ENCODE measurements around the gene DDIT4.
"Not testable (repeated sequence)": the region's sequence is repeated elsewhere in the genome, so short reads cannot be mapped to it uniquely, and the experiment has no call there.

Gene DDIT4

DNA sequence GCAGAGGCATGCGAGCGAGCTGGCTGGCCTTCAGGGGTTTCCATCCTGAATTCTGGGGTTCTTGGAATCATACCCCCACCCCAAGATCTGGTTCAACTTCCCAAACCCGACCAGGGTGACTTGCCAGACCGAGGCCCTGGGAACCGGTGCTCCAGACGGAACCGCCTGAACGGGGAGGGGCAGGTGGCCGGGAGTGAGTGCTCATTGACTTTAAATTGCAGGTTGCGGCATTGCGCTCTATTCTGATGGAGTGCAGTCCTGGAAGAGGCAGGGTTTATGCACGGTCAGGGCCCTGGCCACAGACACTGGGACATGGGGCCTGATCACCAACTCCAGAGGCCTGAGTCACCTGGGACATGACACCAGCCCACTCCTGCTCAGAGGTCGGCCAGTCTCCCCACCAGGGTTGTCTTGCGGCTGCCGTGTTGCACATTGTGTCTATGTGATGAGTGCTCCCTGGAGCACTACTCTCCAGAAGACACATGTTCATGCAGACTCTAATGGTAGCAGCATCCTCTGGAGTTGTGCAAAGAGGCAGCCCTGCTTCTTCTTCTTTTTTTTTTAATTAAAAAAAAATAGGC is 5.8 kb upstream of the DDIT4 start:
- DNase-seq (ENCODE audit: low spot score): no peak

DNA sequence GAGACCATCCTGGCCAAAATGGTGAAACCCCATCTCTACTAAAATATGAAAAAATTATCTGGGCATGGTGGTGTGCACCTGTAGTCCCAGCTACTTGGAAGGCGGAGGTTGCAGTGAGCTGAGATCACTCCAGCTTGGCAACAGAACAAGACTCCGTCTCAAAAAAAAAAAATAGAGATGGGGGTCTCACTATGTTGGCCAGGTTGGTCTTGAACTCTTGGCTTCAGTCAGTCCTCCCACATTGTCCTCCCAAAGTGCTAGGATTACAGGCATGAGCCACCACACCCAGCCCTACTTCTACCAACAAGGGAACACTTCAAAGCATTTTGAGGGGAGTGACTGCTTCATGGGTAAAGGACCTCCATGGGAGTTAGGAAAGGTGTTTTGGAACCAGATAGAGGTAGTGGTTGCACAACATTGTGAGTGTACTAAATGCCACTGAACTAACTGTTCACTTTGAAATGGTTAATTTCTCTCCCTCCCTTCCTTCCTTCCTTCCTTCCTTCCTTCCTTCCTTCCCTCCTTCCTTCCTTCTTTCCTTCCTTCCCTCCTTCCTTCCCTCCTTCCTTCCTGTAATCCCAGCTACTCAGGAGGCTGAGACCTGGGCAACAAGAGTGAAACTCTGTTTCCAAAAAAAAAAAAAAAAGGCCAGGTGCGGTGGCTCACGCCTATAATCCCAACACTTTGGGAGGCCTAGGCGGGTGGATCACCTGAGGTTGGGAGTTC is 5.1 kb upstream of the DDIT4 start:
- DNase-seq (ENCODE audit: low spot score): not testable (repeated sequence)

DNA sequence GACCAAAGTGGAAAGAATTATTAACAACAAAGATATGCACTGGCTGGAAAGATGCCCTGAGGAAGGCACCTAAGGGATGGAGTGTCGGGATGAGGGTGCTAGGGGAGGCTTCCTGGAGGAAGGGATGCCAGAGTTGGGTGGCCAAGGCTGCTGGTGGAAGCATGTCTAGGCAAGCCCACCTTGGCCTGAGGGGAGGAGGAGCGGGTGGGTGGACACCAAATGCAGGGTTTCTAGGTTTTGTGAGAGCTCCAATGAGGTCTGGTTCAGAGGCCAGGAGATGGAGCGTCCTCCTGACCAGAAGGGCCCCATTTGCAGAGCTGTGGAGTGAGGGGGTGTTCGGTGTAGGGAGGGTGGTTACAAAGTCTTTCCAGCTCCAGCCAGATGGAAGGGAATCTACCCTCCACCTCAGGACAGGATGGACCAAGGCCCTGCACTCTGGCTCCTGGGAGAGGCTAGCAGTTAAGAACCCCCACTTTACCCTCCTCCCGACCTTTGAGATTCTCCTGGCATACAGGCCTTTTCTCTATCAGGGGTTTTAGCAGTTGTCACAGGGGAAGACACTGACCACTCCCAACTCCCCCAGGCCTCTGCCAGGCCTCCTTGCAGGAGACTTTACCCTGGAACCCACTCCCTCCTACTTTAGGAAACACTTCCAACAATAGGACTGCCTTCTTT is 3.0 kb upstream of the DDIT4 start:
- no peak for DNase-seq (ENCODE audit: low spot score)

DNA sequence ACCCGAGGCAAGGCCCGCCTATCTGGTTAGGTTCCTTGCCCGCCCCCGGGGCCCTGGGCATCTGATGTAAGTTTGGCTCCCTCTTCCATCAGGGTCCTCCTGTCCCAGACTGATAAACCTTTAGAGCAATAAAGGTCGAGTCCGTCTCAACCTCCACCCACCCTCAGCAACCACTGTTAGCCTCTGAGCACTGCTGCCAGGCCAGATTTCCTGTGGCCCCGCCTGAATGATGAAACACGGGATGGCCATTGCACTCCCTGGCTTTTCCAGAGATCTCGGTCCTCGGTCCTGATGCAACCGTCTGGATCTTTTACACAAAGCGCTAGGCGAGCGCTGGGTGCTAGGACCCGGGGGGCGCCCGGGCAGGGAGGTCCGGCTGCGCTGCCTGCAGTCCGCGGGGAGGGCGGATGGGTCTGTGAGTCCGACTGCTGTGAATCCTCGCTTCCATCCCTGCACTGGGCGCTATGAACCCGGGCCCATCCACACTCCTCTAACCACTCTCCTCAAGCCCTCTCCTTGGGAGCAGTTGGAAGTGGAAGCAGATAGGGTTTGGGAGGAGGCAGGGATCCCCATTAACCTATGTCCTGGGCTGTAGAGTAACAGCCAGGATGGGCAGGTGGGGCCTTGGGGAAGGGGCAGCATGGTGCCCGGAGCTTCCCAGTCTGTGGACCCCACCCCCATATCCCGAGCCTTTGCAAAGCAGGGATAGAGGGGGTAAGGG is 875 bp upstream of the DDIT4 start:
- DNase-seq (ENCODE audit: low spot score): peak; percentile 95

DNA sequence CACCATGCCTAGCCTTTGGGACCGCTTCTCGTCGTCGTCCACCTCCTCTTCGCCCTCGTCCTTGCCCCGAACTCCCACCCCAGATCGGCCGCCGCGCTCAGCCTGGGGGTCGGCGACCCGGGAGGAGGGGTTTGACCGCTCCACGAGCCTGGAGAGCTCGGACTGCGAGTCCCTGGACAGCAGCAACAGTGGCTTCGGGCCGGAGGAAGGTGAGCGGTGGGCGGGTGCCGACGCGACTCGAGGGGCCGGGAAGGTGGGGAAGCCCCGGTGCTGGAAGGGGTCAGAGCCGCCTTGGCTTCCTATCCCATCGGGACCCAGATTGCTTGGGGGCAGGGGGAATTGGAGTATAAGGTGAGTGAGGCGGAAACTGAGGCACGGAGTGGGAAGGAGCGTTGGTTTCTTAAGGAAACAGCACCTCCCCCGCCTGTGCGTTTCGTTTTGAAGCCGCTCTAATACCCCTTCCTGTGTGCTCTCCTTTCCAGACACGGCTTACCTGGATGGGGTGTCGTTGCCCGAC is 547 bp downstream of the DDIT4 start:
- no peak for DNase-seq (ENCODE audit: low spot score)

DNA sequence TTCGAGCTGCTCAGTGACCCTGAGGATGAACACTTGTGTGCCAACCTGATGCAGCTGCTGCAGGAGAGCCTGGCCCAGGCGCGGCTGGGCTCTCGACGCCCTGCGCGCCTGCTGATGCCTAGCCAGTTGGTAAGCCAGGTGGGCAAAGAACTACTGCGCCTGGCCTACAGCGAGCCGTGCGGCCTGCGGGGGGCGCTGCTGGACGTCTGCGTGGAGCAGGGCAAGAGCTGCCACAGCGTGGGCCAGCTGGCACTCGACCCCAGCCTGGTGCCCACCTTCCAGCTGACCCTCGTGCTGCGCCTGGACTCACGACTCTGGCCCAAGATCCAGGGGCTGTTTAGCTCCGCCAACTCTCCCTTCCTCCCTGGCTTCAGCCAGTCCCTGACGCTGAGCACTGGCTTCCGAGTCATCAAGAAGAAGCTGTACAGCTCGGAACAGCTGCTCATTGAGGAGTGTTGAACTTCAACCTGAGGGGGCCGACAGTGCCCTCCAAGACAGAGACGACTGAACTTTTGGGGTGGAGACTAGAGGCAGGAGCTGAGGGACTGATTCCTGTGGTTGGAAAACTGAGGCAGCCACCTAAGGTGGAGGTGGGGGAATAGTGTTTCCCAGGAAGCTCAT is 1.1 kb downstream of the DDIT4 start:
- DNase-seq (ENCODE audit: low spot score): peak; percentile 79

DNA sequence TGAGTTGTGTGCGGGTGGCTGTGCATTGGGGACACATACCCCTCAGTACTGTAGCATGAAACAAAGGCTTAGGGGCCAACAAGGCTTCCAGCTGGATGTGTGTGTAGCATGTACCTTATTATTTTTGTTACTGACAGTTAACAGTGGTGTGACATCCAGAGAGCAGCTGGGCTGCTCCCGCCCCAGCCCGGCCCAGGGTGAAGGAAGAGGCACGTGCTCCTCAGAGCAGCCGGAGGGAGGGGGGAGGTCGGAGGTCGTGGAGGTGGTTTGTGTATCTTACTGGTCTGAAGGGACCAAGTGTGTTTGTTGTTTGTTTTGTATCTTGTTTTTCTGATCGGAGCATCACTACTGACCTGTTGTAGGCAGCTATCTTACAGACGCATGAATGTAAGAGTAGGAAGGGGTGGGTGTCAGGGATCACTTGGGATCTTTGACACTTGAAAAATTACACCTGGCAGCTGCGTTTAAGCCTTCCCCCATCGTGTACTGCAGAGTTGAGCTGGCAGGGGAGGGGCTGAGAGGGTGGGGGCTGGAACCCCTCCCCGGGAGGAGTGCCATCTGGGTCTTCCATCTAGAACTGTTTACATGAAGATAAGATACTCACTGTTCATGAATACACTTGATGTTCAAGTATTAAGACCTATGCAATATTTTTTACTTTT is 1.8 kb downstream of the DDIT4 start:
- DNase-seq (ENCODE audit: low spot score): no peak

DNA sequence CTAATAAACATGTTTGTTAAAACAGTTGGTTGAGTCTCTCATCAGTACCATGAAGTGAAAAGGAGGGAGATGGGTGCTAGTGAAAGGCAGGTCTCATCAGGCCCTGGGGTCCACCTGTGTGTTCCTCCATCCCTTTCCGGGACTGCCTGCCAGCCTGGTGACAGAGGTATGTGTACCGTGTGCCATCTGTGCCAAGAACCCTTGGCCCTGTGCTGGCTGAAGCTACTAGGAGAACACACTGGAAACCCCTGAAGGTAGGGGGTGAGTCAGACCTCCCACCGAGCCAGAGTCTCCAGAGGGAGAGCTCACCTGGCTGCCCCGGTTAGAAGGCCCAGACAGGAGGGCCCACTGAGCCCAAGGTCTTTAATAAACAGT is 2.3 kb downstream of the DDIT4 start:
- no peak for DNase-seq (ENCODE audit: low spot score)

DNA sequence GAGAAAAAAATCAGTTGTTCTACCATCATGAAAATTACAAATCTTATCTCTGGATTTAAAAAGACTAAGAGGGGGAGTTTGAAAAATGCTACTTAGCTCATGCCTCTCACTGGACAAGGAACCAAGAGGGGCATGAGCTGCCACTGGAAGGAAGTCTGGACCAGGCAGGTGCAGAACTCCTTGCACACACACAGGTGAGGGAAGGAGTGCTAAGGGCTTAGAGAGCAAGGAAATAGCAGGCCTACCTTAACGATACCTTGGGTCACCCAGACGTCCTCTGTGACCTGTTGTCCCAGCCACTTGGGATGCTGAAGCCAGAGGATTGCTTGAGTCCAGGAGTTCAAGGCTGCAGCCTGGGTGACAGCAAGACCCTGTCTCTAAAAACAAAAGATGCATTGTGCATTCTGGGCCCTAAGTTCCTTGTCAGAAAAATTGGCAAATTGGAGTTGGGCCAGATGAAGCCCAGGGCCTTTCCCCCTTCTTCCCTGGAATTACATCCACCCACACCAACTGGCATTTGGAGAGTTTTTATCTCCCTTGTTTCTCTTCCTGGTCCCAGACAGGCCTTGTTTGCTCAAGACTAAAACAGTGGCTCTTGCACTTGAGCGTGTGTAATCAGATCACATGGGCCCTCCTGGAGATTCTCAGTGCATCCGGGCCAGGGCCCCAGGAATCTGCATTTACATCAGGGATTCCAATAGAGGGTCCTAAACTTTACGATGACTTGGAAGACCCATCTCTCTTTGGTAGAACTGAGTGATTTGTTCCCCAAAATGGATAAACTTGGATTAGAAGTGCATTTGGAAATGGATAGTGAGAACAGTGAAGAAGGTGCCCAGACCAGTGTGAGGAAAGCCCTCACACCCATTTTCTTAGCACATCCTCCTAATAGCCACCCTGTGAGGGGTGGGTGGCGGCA is 3.0 kb downstream of the DDIT4 start:
- DNase-seq (ENCODE audit: low spot score): no peak

DNA sequence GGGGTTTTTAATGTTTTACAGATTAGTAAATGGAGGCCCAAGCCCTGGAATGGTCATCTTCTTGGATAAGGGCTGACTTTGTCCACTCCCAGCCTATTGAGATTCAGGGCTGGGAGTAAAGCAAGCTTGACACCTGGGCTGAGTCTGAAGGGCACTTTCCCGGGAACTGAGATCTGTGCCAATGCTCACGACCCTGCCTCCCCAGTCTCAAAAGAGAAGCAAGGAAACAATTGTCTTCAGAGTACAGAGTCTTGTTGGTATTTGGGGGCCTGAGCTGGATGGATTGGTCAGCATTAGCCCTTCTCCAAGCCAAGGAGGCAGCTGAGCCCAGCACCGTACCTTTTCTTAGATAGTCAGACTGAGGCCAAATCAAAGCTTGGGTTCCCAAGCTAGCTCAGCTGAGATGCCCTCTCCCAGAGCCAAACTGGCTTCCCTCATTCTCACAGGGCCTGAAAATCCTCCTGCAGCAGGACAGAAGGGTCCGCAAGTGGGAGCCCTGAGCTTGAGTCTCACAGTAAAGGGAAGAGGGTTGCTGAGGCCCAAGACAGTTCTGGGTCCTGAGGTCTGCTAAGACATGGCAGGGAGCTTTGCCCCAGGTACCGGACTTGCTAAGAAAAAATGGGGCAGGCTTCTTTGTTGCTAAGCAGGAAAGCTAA is 3.7 kb downstream of the DDIT4 start:
- DNase-seq (ENCODE audit: low spot score): no peak

DNA sequence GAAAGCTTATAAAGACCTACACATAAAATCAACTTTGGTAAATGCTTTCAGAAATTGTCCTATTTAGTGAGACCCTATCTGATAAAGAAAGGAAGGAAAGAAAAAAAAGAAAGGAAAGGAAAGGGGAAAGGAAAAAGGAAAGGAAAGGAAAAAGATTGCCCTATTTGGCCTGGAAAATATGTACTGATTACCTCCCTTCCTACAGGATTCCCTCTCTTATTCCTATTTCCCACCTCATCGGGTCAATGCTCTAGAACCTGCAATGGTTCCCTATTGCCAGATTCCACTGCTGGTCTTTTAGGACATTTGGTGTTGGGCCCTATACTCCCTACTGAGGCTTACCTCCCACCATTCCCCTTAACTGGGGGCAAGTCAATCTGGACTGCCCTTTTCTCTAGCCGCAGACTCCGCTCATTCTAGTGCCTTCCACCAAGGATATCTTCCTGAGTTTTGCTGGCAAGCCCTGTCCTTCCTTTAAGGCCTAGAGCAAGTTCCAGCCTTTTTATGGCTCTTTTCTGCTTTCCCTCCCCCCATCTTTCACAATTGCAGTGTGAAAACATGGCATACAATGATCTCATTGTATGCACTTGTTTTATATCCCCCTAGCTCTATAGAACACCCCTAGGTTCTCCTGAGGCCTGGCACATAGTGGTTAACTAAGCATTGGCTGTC is 4.4 kb downstream of the DDIT4 start:
- no peak for DNase-seq (ENCODE audit: low spot score)

DNA sequence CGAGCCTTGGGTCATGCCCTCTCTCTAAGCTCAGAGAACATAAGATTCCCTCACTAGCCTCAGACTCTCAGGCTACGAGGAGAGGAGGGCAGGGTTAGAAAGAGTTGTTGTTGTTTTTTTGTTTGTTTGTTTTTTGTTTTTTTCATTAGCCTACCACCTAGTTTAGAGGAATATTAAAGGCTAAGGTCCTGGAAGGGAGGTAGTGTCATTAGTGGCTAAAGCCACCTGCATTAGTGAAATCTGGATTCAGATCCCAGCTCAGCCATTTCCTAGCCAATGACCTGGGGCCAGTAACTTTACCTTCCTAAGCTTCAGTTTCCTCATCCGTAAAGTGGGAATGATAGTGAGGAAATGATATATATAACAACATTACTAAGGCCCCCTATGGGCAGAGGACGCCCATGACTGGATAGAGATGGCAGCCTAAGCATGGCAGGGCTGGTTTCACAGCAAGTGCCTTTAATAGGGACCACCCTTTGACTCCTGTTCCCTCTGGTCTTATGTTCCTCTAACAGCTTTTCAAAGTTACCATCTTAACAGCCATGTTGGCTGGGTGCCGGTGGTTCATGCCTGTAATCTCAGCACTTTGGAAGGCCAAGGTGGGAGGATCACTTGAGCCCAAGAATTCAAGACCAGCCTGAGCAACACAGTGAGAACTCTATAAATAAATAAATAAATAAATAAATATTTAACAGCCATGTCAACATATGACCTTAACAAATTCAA is 5.1 kb downstream of the DDIT4 start:
- no peak for DNase-seq (ENCODE audit: low spot score)

DNA sequence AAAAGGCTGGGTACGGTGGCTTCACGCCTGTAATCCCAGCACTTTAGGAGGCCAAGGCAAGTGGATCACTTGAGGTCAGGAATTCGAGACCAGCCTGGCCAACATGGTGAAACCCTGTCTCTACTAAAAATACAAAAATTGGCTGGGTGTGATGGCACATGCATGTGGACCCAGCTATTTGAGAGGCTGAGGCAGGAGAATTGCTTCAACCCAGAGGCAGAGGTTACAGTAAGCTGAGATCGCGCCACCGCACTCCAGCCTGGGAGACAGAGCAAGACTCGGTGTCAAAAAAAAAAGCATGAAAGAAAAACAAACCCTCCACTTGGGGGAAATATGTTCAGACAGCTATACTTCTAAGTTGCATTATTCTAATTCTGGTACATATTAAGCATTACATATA is 5.9 kb downstream of the DDIT4 start:
- DNase-seq (ENCODE audit: low spot score): not testable (repeated sequence)

DNA sequence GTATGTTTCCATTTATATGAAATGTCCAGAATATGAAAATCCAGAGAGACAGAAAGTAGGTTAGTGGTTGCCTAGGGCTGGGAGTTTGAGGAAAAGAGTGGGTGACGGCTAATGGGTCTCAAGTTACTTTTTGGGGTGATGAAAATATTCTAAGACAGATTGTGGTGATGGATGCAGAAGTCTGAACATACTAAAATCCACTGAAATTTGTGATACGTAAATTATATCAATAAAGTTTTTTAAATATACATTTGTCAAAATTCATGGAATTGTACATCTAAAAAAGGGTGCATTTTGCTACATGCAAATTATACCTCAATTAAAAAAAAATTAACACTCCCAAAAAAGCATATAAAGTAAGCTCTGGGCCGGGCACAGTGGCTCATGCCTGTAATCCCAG is 9.4 kb downstream of the DDIT4 start:
- DNase-seq (ENCODE audit: low spot score): no peak

DNA sequence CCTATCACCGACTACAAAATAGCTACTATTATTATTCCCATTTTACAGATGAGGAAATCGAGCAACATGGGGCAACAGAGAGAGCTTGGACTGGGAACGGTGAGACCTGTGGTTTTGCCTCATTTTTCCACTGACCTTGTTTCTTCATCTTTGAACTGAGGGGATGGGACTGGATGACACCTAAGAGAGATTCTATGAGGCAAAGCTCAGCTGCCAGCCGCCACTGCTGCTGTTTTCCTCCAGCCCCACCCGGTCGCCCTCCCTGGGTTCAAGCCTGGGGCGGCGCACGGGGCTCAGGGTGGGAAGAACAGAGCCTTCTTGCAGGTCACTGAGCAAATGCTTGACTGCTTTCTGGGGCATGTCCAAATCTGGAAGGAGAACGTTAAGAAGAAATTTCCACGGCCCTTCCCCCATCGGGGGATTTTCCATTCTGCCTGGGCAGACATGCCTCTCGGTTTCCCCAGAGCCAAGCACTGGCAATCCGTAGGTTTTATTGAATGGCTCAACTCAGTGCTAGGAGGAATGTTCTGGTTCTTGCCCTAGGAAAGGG is 12.3 kb downstream of the DDIT4 start:
- DNase-seq (ENCODE audit: low spot score): no peak

DNA sequence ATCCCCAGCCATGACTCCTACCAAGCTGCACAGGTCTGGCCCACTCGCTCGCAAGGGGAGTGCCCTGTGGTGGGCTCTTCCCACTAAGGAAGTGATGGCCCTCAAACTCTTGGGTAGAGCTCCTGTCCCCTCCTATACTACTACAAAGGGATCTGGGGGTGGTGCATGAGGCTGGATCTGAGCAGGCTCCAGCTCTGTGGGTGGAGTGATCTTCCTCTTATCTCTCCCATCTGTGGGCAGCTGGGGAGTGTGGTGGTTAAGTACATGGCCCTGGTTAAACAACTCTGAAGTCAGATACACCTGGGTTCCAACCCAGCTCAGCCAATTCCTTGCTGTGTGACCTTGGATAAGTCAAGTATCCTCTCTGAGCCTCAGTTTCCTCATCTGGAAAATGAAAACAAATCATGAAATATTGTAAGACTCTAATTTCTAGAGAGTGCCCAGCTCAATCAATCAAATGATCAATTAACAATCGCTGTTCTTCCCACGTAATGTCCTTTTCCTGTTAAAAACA is 17.4 kb downstream of the DDIT4 start:
- no peak for DNase-seq (ENCODE audit: low spot score)

DNA sequence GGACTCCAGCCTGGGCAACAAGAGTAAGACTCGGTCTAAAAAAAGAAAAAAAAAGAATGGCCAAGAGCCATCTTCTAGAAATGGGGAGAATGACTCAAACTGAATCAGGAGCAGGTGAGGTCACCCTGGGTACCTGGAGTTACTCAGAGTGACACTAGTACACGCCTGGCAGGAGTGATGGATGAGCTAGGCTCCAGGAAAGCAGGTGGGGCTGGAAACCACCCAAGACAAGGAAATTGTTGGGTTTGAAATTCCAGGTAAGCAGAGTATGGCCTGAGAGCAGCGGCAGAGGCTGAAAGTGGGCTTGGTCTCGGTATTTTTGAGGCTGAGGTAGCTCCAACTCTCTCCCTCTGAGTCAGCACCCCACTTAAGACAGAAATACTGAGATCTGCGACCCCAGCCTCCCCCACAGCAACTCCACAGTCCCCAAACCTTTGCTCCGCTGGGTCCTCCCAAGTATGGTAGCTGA is 18.5 kb downstream of the DDIT4 start:
- no peak for DNase-seq (ENCODE audit: low spot score)

DNA sequence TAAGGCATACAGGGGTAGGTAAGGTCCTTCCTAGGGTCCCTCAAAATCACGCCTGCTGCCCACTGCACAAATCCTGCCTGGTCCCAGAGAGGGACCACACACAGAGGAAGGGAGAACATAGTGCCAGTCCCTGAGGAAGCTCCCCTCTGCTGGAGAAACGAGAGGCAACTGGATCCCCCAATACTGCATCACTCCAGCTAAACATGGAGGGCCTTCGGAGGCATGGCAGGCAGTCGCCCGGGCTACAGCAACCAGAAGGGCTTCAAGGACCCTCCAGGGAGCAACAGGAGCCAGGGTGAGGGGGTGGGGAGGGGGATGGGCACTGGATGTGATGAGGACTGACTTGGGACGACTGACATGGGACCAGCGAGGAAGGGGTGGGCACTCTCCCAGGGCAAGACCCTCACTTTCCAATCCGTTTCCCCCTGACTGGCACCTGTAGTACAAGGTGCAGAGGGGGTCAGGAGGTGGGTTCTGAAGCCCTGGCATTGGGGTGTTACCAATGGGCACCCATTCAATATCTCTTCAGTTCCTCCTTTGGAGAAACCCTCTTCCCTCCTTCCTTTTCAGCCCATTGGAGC is 21.7 kb downstream of the DDIT4 start:
- no peak for DNase-seq (ENCODE audit: low spot score)
